Activated effector memory CD4-positive, alpha-beta T cell treated with anti-CD3 and anti-CD28 coated beads, Interleukin-2, amount 50 U/mL, for 16 hours (primary cell): ENCODE data around the gene SLC8A1.

Experiments used
- DNase-seq: peaks from one replicate; pipeline ENCODE4 v3.0.0-alpha.2; 2020

The SLC8A1 gene

DNA sequence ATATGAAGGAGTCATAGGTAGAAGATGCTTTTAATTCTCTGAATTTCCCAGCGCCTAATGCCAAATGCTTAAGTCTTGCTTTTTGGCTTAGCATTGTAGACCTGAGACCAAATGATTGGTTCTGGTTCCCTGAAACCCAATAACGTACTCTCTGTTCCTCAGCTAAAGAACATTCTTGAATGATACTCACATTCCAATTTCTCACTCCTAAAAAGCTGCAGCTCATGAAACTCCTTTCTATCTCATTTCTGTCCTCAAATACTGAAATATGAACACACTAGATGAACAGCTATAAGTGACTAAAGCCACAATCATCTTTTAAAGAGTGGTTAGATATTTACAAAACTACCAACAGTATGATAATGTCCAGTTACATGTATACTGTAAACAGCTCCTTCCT lies 272.1 kb downstream of the SLC8A1 start:
- no peak for DNase-seq

DNA sequence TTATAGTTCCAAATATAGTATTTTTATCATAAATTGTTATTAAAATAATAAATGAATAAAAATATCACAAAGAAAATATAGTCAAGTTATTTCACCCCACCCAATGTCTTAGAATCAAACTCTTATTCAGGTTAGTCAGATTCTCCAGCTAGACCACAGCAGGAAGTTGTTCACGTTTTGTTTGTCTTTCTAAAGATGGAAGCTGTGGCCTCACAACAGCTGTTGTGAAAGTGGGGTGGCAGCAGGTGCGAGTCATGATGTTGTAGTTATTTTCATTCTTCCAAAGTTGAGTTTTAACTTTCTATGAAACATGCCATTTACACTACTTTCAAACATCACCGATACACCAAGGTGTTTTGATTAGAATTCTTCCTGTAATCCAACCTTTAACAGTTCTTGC lies 272.9 kb downstream of the SLC8A1 start:
- no peak for DNase-seq

DNA sequence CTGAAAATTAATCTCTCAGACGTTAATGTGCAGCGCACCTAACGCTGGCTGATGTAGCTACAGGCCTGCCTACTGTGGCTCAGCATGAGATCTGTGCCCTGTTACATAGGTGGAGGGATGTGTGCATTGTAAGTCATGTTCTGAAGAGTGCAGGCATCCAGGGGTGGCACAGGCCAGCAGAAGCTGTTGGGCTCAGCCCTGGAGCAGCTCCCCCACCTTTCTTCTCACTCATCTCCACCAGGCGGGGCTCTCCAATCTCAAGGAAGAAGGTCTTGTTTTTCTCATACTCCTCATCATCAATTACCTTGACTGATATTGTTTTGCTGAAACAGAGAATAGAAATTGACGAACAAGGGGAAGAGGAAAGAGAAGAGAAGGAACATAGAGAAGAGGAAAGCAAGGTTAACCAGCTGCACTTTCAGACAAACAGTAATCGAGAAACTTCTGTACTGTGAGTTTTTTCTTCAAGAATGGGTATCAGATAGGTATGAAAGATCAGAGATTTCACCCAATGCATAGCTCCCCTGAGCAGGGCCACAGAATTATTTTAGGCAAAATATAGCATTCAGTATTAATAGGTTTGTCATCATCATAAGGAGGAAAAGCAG lies 273.6 kb downstream of the SLC8A1 start:
- no peak for DNase-seq

DNA sequence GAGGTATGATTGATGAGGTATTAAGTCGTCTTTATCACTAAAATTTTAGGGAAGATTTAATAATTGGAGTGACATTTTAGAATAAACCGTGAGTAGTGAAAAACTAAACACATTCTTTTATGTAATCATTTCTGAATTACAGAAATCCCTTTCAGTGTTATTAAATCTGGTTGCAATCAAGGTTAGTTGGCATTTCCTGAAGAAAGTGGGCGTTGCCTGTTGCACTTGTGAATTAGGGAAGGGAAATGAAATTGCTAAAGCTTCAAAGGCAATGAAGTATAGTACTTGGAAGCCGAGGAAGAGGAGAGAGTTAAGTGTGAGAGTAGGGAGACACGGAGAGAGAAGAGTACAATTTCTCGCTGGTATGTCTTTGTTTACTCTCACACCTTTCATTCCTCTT lies 274.5 kb downstream of the SLC8A1 start:
- DNase-seq, result no peak

DNA sequence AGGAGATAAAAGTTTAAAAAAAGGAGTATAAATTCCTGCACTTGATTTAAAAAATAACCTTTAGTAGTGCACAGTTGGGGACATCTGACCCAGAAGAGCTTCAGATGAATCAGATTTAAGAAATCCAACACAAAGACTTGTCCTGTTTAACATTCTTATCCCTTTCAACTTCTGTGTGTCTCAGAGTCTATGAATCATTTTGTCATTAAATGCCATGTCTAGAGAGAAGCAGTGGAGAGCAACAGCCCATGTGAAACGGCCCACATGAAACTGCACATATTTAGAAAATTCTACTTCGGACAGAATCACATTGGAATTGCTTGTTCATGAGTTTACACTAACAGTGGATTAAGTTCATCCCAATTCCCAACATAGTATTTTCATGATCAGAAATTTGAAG lies 278.6 kb downstream of the SLC8A1 start:
- no peak for DNase-seq

DNA sequence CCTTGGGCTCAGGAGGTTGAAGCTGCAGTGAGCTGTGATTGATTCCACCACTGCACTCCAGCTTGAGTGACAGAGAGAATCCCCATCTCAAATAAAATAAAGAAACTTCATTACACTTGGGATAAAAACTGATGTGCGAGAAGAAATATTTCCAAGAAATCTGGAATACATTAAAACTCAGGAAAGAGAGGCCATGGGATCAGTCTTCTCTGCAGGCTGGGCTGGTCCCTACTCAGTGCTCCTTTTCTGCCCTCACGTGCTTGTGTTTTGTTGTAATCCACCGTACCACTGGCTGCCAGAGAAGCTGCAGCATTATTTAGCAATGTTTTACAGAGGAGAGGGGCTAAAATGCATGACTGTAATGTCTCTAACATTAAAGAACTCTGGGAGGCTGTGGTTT lies 282.0 kb downstream of the SLC8A1 start:
- no peak for DNase-seq

DNA sequence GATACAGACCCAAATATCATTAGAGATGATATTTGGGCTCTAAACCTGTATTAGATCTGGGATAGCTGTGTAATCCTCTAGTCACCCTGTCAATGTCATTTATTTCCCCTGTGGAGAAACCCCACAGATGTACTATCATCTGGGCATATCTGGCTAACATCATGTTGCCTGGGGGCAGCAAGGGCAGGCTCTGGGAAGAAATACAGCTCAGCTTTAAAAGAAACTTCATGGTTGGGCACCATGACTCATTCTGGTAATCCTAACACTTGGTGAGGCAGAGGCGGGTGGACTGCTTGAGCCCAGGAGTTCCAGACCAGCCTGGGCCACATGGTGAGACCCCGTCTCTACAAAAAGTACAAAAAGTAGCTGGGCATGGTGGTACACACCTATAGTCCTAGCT lies 282.5 kb downstream of the SLC8A1 start:
- DNase-seq, result no peak

DNA sequence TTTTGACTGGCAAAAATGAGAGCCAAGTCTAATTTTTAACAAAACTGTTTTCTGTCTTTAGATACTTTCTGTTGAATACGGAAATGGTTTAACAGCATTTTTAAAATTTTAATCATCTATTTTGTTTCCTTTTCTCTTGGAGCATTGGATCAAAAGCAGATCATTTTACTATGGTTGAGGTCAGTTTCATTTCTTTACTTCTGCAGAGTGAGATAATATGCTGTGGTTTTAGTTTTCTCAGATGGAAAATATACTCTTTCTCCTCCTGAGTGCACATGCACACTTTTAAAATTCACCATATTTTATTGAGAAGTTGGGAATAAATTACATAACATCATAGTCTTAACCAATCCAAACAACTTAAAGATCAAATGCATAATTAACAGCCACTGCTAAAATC lies 283.3 kb downstream of the SLC8A1 start:
- DNase-seq, result no peak

DNA sequence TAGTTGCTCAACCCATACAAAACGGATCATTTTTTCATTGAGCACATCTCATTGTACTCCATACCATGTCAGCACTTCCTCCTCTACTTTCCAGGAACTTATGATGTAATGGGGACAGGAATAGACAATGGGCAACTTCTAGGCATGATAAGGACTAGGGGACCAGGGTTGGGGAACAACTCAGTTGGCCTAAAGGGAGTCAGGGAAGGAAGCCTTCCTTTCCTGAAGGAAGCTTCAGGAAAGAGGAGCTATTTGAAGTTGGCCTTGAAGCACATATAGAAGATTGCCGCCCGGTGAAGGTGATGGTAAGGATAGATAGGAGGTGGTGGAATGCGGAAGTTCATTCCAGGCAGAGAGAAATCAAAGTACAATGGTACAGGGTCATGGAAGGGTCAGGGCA lies 283.9 kb downstream of the SLC8A1 start:
- DNase-seq, result no peak

DNA sequence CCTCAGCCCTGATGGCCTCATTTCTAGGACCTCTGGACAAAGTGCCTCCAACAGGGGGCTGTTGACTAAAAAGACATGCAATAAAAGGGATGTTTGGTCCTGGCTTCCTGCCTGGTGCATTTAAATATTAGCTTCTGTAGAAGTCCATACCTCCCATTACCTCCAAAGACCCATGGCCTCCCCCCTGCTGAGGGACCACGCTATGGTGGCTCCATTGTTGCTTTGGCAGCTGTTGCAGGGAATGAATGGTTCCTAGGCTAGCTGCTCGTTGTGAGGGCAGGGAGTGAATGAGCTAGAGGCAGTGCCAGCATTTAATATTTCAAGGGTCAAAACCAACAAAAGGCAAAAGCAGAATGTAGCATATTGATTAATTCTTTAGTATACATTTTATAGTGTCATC lies 285.9 kb downstream of the SLC8A1 start:
- DNase-seq, result no peak

DNA sequence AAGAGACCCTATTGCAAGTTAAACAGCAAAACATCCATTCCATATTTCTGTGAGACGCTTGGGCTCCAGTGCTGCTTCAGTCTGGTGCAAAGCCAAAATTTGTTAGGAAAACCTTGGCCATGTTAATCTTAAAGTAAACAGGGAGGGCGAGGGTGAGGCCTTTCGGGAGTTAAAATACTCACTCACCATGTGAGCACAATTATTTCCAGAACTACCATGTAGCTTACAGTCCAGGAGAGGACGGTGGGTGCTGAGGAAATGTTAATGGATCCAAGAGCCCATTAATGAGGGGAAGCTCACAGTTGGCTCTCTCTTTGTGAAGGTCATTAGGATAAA lies 286.4 kb downstream of the SLC8A1 start:
- DNase-seq, result no peak

DNA sequence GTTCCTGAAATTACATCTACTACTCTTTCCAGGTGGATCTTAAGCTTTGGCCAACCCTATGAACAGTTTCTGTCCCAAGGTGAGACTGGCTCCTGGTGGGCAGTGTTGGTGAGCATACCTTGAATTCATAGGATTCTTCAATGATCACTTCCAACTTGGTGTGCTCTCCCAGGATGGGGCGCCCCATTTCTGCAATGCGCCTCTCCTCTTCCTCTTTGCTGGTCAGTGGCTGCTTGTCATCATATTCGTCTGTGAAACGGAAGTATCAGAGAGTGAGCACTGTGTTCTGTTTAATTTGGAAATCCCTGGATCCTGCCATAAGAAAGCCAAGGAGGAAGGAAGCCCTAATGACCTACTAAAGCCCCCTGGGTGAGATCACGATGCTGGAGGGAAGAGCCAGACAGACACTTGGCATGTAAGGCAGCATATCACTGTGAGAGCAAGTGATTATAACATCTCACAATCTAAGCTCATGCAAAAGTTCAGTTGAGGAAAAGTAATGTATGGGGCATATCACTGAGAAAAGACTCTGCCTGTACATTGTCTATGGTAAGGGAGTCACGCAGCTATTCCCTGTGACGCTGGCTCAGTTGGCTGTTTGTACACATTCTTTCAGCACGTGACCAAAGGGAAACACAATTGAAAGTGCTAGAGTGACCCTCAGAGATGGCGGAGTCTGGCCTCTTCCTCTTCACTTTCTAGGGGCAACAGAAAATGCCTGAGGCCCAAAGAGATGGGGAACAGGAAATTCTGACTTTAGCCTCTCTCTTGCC lies 287.0 kb downstream of the SLC8A1 start:
- DNase-seq, result no peak

DNA sequence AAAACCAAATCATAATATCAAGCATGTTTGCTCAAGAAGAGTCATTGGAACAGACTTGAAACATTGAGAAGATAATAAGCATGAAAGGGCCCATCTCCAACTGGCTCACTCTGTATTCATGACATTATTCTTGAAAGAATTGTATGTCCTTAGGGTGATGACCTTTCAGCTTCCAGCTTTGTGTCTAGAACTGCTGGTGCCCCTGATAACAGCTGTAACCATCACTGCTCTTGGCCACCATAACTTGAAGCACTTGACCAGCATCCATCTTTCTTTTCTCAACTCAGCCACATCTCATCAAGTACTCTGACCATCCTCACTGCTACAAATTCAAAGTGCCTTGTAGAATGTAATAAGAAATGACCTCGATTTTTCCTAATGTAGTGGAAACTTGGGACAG lies 289.9 kb downstream of the SLC8A1 start:
- DNase-seq, result no peak

DNA sequence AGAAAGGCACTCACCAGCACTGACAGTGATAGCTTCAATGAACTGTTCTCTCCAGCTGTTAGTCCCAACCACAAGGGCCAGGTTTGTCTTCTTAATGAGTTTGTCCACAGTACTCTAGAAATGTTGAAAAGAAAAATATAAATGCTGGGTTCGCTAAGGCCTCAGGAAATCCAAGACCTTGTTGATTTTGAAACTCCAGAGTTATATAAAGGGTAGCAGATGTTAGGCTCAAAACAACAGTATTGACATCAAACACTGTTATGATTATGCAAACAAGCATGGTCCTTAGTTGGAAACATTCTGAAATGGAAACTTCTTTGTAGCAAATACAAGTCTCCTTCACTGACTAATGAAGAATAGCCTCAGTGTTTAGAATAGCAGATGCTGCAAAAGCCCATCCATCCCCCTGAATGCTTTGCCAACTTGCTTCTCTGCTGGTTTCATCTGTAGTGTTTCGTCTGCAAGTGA lies 291.1 kb downstream of the SLC8A1 start:
- no peak for DNase-seq

DNA sequence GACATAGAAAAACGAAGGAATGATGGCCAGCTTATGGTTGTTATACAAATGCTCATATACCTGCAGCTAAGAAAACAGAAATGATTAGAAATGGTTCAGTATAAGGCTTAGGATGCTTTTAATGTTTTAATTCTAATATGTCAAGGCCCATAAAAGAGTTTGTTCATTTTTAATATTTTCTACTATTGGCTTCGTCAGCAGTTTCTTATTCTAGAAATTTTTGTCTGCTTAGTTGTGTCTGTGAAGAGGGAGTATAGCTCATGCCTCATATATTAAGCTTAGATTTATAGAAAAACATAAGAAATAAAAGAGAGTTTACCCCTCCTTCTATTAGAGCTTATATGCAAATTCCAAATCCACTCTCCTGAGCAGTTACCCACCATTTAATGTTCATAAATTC lies 292.6 kb downstream of the SLC8A1 start:
- no peak for DNase-seq

DNA sequence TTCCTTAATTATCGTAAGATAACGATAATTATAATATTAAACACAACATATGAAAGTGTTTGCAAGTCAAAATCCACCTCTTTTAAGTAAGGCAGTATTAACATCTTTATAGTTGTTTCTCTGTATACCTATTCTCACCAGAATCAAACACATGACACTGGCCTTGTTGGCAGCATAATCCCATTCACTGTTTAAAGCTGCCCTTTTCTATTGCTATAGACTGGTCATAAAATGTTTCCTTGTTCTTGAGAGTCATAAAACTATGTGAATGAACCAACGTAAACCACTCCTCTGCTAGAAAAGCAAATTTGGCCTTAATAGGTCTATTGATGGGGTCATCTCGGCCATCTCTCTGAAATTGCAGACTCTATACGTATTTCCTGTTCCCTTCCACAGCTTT lies 293.1 kb downstream of the SLC8A1 start:
- no peak for DNase-seq

DNA sequence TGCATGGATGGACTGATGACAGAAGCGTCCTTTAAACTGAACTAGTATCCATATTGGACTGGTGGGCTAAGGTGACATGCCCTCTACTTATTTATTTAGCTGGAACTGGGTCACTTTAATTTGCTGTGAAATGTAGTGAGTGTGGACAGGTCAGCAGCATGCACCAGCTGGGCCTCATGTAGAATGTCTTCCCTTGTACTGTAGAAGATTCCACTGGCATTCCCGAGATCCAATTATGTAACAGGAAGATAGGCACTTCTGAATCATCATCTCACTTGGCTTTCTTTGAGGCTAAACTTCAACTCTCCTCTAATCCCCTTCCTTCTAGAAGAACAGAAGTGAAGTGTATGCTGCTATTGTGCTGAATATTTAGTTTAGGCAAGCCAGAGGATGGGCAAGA lies 296.2 kb downstream of the SLC8A1 start:
- no peak for DNase-seq

DNA sequence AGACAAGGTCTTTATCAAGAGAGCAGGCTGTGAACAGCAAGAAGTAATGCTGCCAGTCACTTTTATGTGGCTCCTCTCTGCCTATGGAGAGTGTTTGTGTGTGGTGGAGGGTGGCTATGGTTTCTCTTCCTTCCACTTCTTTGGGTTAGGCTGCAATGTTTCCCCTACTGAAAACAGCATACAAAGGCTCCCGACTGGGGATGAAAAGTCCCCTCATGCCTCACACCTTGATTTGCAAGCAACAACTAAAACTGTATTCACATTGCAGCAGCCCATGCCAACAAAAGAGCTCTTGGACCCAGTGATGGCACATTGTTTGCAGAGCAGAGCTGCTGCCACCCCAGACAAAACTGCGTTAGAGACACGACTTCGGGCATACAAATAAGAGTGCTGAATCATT lies 301.6 kb downstream of the SLC8A1 start:
- no peak for DNase-seq

DNA sequence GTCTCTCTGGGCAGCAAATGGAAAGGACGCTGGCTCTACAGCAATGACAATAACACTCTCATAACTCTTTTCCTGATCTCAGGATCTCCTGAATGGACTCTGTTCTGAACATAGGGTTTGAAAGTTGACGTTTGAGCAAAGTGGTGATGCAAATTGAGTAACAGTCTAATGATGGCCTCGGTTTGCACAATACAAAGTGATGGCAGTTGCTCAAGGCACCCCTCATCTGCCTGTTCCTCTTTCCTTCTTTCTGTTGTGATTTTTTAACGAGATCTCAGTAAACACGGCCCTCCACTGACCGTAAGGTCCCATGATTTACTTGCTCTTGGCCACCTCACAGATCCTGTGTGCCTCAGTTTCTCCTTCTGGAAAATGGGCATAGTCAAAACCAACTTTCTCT lies 303.6 kb downstream of the SLC8A1 start:
- DNase-seq, result no peak

DNA sequence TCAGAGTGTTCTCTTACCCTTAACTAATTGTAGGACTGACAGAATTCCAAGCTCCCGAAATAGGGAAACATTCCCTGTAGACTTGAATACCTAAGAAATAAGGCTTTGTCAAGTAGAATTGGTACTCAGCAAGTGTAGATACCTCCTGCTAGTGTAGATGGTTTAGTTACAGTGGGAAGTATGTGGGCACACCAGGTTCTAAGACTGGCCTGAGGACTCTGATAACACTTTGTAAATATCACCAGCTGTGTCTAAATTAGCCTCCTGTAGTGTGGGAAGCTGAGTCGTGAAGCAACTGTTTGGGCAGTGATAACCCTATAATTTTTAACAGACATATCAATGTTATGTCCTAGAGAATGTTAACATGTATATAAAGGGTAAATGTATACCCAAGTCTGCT lies 304.5 kb downstream of the SLC8A1 start:
- DNase-seq, result no peak

DNA sequence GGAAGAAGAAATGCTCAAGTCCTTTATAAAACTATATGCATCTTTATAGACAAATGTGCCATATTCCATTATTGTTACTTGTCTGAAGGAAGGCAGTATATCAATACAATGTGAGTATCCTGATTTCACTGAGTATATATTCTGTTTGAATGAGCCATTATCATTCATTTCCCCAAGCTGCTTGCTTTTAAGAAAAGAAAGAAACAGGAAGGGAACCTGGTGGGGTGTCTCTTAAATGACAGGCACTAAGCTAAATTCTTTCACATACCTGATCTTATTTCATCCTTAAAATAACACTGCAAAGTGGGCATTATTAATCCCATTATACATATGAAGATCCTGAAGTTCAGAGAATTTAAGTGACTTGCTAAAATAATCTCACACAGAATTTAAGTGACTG lies 307.9 kb downstream of the SLC8A1 start:
- no peak for DNase-seq

DNA sequence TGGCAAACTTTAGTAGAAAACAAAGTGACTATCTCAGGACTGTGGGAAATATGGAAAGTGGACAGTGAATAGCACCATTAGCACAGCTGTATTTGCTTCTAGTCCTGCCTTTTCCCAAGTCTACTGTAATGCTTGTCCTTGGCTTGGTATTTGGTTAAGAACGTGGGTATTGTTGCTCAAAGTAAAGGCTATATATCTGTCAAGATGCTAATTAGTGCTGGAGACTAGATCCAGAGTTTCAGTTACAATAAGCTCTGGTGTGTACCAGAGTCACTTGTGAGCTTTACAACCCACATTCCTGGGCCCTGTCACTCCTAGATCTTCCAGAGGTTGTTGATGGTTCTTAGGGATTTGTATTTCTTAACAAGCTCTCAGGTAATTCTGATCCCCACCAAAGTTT lies 313.6 kb downstream of the SLC8A1 start:
- no peak for DNase-seq

DNA sequence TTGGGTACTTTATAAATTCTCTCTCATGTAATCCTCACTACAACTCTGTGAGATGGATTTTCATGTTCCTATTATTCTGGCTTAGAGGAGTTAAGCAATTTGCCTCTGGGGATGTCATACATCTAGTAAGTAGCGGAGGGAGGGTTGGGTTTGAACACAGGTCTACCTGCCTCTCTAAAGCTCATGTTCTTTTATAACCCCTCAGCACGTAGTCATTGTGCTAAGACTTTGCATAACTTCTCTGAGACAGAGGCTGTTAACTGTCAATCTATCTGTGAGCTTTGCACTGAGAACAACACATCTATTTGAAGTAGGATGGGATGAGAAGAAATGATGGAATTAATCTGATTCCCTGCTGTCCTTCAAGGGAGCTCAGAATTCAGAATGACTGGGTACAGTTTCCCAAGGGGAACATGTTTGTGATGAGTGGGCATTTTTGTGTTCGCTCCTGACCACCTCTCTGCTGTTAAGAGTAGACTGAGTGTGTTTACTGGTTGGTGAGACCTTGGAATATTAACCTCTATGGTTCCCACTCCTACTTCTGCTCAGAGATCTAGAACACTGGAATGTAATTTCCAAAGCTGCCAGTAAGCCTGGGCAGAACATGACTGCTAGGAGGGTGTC lies 320.7 kb downstream of the SLC8A1 start:
- no peak for DNase-seq

DNA sequence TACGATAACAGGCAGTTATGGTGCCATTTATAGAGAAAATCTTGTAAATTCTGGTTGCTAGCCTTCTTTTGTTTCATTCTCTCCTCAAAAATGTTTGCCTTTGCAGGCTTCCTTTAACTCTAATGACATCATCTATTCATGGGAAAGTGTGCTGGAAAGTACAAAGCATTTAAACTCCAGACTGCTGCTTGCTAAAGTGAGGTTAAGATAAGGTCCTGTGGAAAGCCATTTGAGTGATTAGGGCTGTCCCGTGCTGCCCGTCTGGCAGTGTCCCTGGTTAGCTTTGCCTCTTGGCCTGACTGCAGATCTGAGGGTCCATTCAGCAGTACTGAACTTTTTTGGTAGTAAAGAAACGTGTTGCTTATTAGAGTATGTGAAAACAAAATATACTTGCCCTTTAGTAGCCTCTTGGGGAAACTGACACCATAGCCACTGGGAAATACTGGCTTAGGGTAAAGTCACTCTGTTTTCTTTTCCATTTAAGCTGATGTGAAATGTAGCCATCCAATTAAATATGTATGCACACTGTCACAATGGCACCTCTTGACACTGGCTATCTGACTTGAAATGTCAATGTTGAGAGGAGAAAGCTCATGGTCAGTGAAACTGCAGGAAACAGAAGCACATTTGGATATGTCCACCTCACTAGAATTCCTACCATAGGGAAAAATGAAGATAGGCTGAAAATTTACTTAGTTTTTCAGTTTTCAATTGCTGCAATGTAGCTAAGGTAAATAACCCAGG lies 321.5 kb downstream of the SLC8A1 start:
- no peak for DNase-seq
